ENCODE results near the gene LUZP2. TPM values are rescaled to one million over a fixed set of nuclear protein-coding genes. Genes with fewer than 3 reads are reported as not detected.

Gene LUZP2
- total RNA-seq, 2 donors from 2014 or later, result 2.0 to 2.4 TPM

DNA sequence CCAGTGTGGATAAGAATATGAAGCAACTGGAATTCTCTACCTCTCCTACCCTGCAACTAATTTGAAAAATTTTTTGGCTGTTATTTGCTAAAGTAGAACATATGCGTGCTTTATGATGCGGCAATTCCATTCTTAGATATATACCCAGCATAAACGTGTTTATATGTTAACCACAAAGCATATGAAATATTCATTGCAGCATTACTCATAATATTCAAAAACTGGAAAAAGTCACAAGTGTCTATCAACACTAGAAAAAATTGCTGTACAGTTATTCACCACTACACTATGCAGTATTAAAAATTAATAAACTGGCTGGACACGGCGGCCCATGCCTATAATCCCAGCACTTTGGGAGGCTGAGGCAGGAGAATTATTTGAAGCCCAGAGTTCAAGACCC is 226.4 kb downstream of the LUZP2 start:
- no peak overlapping the region for H3K9ac ChIP-seq (ENCODE audit: extremely low read depth, low read length, poor library complexity, severe bottlenecking)
- H3K36me3 ChIP-seq (ENCODE audit: control insufficient read depth, insufficient read depth, low read length), result no peaks in the 10 kb centered on the region
- DNase-seq, result no peak
- H3K4me3 ChIP-seq (ENCODE audit: low read length), result no peak overlapping the region
- H3K27me3 Mint-ChIP-seq (ENCODE audit: insufficient read depth), result no peaks in the 10 kb centered on the region
- H3K36me3 Mint-ChIP-seq (ENCODE audit: low read depth), result no peaks in the 10 kb centered on the region
- no peaks in the 10 kb centered on the region for H3K4me1 ChIP-seq (ENCODE audit: control insufficient read depth, insufficient read depth, low read length)
- H3K4me1 Mint-ChIP-seq, result no peaks in the 10 kb centered on the region
- 98% methylated on average over 5 of the region's 5 CpGs; no CpG with 5 or more reads in 1 of the 2 experiments for WGBS, 2 experiments (ENCODE audit: insufficient coverage in 1 of 2, insufficient read length in 1 of 2)
- TF ChIP-seq, protein P1, sequence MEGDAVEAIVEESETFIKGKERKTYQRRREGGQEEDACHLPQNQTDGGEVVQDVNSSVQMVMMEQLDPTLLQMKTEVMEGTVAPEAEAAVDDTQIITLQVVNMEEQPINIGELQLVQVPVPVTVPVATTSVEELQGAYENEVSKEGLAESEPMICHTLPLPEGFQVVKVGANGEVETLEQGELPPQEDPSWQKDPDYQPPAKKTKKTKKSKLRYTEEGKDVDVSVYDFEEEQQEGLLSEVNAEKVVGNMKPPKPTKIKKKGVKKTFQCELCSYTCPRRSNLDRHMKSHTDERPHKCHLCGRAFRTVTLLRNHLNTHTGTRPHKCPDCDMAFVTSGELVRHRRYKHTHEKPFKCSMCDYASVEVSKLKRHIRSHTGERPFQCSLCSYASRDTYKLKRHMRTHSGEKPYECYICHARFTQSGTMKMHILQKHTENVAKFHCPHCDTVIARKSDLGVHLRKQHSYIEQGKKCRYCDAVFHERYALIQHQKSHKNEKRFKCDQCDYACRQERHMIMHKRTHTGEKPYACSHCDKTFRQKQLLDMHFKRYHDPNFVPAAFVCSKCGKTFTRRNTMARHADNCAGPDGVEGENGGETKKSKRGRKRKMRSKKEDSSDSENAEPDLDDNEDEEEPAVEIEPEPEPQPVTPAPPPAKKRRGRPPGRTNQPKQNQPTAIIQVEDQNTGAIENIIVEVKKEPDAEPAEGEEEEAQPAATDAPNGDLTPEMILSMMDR (conservative IDR thresholded peaks at IDR 0.05), result no peak
- no peak overlapping the region for H3K27ac Mint-ChIP-seq
- H3K27me3 ChIP-seq (ENCODE audit: control insufficient read depth, insufficient read depth, low read length, poor library complexity, severe bottlenecking), result no peaks in the 10 kb centered on the region
- H3K9me3 Mint-ChIP-seq, result peaks cover 7% of the 10 kb centered on the region
- no peak overlapping the region for H3K27ac ChIP-seq (ENCODE audit: low read depth, low read length)
- H3K4me3 Mint-ChIP-seq, result no peak overlapping the region
- no peaks in the 10 kb centered on the region for H3K9me3 ChIP-seq (ENCODE audit: control insufficient read depth, low read length)

DNA sequence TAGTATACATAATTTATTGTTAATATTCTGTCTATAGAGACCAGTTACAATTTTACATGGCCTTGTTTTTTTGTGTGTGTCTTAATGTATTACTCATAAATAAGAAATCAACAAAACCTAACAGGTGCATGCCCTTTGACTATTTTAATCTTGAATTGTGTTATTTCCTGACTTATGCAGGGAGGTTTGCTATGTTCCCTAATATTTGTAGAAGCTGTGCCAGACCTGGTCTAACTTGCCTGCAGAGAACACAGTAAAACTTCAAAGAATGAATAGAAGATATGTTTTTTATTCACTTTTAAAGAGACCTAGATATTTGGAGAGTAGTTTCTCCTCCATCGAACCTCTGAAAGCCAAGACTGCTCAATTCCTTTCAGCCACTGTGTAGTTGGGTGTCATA is 234.7 kb downstream of the LUZP2 start:
- no peaks in the 10 kb centered on the region for H3K4me1 ChIP-seq (ENCODE audit: control insufficient read depth, insufficient read depth, low read length)
- Mint-ChIP-seq H3K4me1 (no peaks in the 10 kb centered on the region), H3K27ac (no peak overlapping the region), H3K9me3 (no peaks in the 10 kb centered on the region), H3K36me3 (ENCODE audit: low read depth) (no peaks in the 10 kb centered on the region), H3K27me3 (ENCODE audit: insufficient read depth) (no peaks in the 10 kb centered on the region), H3K4me3 (no peak overlapping the region)
- no peak overlapping the region for H3K9ac ChIP-seq (ENCODE audit: extremely low read depth, low read length, poor library complexity, severe bottlenecking)
- TF ChIP-seq, protein P1 (conservative IDR thresholded peaks at IDR 0.05), result no peak
- H3K27me3 ChIP-seq (ENCODE audit: control insufficient read depth, insufficient read depth, low read length, poor library complexity, severe bottlenecking), result no peaks in the 10 kb centered on the region
- DNase-seq, result no peak
- no peak overlapping the region for H3K27ac ChIP-seq (ENCODE audit: low read depth, low read length)
- H3K9me3 ChIP-seq (ENCODE audit: control insufficient read depth, low read length), result no peaks in the 10 kb centered on the region
- 87 to 100% methylated on average over 1 of the region's 1 CpG for WGBS, 2 experiments (ENCODE audit: insufficient coverage in 1 of 2, insufficient read length in 1 of 2)
- no peaks in the 10 kb centered on the region for H3K36me3 ChIP-seq (ENCODE audit: control insufficient read depth, insufficient read depth, low read length)
- H3K4me3 ChIP-seq (ENCODE audit: low read length), result no peak overlapping the region

DNA sequence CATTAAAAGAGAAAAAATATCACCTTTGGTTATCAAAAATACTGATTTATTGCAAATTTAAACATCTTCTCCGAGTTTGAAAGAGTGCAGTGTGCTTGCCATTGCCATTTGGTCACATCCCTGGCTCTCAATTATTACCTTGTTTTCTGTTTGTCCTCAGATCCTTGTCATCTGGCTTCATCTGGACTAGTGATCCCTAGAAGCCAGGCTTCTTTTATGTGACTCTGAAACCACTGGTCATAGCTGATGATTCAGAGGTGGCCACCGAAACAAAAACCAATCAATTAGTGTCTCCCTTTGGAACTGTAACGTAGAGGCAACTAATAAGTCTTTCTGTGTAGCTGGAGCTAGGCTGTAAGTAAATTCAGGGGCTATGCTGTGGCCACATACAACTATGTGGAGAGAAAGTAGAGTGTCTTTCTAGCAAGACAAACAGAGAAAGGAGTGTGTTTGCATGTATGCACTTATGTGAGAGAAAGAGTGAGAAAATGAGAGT is 237.9 kb downstream of the LUZP2 start:
- no peaks in the 10 kb centered on the region for H3K9me3 ChIP-seq (ENCODE audit: control insufficient read depth, low read length)
- H3K27ac ChIP-seq (ENCODE audit: low read depth, low read length), result no peak overlapping the region
- H3K4me1 Mint-ChIP-seq, result no peaks in the 10 kb centered on the region
- H3K4me3 Mint-ChIP-seq, result no peak overlapping the region
- H3K27me3 Mint-ChIP-seq (ENCODE audit: insufficient read depth), result no peaks in the 10 kb centered on the region
- H3K36me3 Mint-ChIP-seq (ENCODE audit: low read depth), result no peaks in the 10 kb centered on the region
- H3K36me3 ChIP-seq (ENCODE audit: control insufficient read depth, insufficient read depth, low read length), result no peaks in the 10 kb centered on the region
- TF ChIP-seq, protein P1 (conservative IDR thresholded peaks at IDR 0.05), result no peak
- no peaks in the 10 kb centered on the region for H3K4me1 ChIP-seq (ENCODE audit: control insufficient read depth, insufficient read depth, low read length)
- no peaks in the 10 kb centered on the region for H3K27me3 ChIP-seq (ENCODE audit: control insufficient read depth, insufficient read depth, low read length, poor library complexity, severe bottlenecking)
- no peak overlapping the region for H3K27ac Mint-ChIP-seq
- DNase-seq, result no peak
- no peaks in the 10 kb centered on the region for H3K9me3 Mint-ChIP-seq
- WGBS, 2 experiments (ENCODE audit: insufficient coverage in 1 of 2, insufficient read length in 1 of 2), result 56 to 100% methylated on average over 1 to 3 of the region's 3 CpGs
- no peak overlapping the region for H3K9ac ChIP-seq (ENCODE audit: extremely low read depth, low read length, poor library complexity, severe bottlenecking)
- no peak overlapping the region for H3K4me3 ChIP-seq (ENCODE audit: low read length)

Measured in endodermal cell (in vitro differentiated cells).